ENCODE measurements around the gene HPS4.

DNA sequence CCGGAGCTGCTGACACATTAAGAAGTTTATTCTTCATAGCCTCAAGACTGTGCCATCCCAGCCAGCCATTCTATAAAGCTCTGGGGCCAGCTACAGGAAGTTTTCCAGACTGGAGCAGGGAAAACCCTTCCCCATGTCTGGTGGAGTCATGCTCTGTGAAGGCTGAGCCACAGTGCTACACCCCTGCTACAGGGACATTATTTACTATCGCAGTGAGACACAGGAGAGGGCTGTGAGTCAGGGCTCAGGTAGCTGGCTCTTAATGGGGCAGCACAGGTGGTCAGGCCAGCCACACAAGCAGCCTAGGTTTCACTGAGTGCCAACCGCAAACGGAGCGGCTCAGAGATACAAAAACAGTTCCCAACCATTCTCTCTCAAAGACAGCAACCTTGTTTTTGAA, 12.1 kb downstream of the HPS4 start:
- TF ChIP-seq, protein P1, sequence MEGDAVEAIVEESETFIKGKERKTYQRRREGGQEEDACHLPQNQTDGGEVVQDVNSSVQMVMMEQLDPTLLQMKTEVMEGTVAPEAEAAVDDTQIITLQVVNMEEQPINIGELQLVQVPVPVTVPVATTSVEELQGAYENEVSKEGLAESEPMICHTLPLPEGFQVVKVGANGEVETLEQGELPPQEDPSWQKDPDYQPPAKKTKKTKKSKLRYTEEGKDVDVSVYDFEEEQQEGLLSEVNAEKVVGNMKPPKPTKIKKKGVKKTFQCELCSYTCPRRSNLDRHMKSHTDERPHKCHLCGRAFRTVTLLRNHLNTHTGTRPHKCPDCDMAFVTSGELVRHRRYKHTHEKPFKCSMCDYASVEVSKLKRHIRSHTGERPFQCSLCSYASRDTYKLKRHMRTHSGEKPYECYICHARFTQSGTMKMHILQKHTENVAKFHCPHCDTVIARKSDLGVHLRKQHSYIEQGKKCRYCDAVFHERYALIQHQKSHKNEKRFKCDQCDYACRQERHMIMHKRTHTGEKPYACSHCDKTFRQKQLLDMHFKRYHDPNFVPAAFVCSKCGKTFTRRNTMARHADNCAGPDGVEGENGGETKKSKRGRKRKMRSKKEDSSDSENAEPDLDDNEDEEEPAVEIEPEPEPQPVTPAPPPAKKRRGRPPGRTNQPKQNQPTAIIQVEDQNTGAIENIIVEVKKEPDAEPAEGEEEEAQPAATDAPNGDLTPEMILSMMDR (IDR thresholded peaks at IDR 0.05): no peak
- TF ChIP-seq EP300 (IDR thresholded peaks at IDR 0.05) (no peak), POLR2A (IDR thresholded peaks at IDR 0.05) (no peak)
